COLO829 (cell line): ENCODE data around the gene MRRF.

Source experiments
- DNase-seq: peaks from one replicate; pipeline ENCODE4 v3.0.0; 2012; ENCODE audit warnings: low spot score

Gene MRRF

GRCh38 chr9:122228568-122229484 lies 35.9 kb upstream of the MRRF start, which contains the start of gene LHX6:
TSS of gene LHX6 (minus strand) at chr9:122228957. CDS start at chr9:122228740, 217 bp downstream.
- DNase-seq = no peak

- no peak for DNase-seq
Measured at GRCh38 chr9:122229485-122229837, 35.2 kb upstream of the MRRF start.

GRCh38 chr9:122232796-122233306 lies 31.8 kb upstream of the MRRF start:
- DNase-seq = no peak

DNA sequence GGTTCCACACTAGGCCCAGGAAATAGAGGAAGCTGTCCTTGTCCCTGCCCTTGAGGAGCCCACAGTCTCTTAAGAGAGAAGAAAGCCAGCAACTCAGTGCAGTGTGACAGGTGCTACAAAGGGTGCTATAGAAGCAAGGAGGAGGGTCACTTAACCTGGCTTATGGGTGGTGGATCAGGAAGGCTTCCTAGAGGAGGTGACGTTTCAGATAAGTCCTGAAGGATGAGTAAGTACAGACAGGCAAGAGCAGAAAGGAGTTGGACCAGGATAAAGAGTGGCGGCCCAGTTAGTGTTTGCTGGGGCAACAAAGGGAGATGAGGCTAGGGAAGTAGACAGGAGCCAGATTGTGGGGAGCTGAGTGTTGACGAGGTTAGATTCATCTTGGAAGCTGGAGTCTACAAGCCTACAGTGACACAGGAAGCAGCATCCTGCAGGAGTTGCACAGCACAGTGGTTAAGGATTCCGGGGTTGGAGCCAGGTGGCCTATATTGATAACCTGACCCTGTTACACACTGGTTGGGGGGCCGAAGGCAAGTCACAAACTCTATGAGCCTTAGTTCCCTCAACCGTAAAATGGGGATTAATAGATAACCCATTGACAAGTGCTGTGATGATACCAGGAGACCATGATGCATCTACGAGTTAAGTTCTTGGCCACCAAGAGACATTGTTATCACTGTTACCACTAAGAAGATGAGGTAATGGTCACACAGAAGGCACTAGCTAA lies 30.5 kb upstream of the MRRF start:
- no peak for DNase-seq

DNA sequence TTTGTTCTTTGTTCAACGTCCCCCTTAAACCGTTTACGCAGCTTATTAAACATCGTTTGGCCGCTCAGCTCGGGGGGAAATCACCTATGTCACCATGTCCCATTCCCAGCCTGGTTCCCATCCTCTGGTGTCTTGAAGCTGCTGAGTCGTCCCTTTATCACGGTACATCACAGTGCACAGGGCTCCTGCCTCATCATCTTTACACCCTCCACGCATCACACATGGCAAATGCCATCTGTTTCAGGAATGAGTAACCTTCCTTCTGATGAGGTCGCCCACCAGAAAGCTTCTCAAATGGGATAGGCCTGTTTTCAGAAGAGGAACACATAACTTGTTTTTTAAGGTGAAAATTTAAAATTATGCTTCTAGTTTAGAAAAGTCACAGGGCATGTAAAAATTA lies 28.0 kb upstream of the MRRF start:
- no peak for DNase-seq

- no peak for DNase-seq
Measured at GRCh38 chr9:122239722-122240121, 25.0 kb upstream of the MRRF start.

- DNase-seq = no peak
Measured at GRCh38 chr9:122244349-122244748, 20.3 kb upstream of the MRRF start.

GRCh38 chr9:122246666-122247065 lies 18.0 kb upstream of the MRRF start:
- DNase-seq = no peak

- DNase-seq = no peak
Measured at GRCh38 chr9:122248448-122248865, 16.2 kb upstream of the MRRF start.

DNA sequence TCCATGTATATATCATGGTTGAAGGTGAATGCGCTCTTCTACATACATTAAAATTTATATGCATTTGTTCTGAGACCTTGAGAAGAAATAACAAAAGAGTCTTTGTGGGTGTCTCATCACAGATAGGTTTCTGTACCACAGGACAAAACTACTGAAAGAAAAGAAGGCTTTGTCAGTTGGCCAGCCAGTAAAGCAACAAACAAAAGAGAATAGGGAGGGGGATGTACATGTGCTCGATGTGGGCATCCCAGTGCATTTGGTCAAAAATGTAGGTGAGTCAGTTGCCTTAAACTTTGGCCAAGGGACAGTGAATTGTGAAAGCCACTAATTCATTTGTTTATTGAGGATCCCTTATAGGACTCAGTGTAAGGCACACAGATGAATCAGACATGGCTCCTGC lies 13.3 kb upstream of the MRRF start:
- DNase-seq = peak; percentile 45

- peak; percentile 59 for DNase-seq
Measured at GRCh38 chr9:122252796-122253195, 11.9 kb upstream of the MRRF start.

- no peak for DNase-seq
Measured at GRCh38 chr9:122254761-122255160, 9.9 kb upstream of the MRRF start.

DNA sequence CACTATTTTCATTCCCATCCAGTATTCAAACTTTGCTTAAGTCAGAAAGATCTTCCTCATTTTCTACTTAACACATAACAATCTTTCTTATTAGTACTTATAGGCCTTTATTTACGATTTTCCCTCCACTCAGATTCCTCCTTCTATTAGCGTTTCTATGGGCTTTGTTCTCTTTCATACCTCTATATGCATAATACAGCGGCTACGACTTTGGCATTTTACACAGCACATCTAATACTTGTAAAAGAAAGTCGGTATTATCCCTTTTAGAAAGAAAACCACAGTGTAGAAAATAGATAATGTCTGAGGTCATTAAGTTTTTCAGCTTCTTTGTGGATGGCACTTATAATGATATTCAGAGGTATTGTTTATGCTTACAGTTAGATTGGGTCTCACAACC lies 8.5 kb upstream of the MRRF start:
- no peak for DNase-seq

DNA sequence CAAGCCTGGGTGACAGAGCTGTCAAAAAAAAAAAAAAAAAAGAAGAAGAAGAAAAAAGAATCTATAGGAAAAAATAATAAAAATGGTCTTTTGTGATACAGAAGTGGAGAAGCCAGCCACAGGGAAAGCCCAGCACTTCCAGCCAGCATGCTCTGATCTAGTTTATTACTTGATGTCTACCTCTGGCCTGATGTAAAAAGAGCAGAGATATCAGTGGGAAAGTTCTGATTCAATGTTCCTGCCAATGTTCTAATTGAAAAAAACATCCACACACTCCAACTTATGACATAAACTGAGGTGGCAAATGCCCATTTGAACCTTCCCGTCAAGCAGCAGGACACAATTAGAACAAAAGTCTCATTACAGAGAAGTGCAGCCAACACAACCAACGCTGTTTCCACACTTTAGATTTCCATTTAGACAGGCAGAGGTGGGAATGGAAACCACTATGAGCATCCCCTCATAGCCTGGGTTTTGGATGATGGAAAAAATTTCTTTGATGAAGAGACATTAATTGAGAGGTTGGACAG lies 5.7 kb upstream of the MRRF start:
- DNase-seq = no peak

DNA sequence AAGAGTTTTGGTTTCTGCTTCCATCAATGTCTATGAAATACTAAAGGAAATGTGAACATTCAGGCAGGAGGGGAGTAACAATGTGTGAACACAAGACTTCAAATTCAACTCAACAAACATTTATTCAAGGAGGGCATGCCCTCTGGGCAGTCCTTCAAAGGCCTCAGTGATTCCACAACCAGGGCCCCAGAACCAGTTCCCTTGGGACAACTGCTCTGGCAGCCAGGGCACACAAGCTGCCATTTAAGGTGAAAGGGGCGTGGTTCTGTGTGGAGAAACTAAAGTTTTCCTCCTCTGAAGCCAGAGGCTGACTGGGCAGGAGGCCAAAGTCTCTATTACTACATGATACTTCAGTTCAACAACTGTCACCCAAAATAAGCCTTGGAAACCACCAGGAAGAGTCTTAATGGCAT lies 3.2 kb upstream of the MRRF start:
- peak; percentile 98 for DNase-seq

DNA sequence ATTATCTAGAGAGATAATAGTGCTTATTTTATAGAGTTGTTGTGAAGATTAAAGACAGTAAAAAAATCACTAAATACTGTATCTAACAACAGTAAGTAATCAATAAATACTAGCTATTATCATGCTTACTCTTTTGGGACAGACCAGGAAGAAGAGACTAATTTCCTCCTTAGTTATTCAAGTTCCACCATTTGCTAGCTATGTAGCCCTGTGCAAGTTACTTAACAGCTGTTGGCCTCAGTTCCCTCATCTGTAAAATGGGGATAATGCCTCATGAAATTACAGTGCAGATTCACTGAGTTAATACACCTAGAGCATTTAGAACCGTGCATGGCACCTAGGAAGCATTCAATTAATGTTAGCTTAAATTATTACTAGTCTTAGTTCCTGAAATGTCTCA lies 2.6 kb upstream of the MRRF start:
- no peak for DNase-seq

DNA sequence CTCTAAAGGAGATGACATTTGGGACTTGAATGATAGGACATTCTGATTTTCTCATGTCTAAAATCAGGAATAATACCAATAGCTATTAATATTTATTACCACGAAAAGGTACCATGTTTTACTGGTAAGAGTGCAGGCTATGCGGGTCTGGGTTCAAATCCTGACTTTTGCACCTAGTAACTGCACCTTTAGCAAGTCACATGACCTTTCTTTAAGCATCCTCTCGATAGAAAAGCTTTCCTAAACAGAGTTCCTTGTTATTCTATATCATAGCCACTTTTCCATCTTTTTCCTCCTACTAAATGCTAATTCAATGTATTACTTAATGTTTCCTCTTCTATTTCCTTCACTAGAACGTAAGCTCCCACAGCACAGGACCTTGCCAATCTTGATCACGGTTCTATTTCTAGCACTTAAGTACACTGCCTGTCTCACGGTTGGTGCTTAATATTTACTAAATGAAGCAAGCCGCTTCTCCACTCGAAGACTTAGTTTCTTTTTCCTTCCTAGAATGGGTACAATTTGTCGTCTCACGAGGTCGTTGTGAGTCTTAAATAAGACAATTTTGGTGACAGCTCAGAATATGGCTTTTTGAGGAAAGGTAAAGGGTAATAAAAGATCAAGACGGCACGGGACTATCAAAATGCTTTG lies 858 bp upstream of the MRRF start:
- no peak for DNase-seq

- peak; percentile 24 for DNase-seq
Measured at GRCh38 chr9:122265149-122265915, 650 bp downstream of the MRRF start.

DNA sequence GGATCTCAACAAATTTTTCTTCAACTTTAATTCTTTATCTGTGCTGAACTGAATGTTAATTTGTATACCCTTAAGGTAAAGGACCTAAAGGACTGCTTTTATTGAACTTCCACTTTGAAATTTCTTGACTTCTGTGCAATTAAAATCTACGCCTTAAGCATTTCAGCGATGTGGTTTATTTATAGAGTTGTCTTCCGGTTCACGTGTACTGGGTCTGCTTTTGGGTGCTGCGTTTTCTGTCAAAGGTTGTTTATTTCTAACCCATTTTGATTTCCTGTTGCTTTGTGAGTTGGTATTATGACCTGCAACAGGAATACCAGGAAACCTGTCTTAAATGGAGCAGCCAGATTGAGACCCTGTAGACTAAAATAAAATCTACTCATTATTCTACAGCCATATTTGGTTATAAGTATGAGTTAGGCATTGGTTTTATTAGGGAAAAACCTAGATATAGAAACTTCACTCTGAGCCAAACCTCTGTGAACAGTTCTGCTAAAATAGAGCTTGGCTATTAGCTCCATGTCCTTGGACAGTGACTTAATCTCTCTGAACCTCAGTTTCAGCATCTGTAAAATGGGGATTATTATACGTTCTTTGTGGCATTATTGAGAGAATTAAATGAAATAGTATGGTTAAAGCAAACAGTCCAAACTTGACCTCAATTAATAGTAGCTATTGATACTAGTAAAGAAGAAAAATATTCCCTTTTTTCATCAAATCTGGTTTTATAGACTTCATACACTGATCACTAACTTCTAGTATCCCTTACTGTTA lies 3.5 kb downstream of the MRRF start:
- no peak for DNase-seq

DNA sequence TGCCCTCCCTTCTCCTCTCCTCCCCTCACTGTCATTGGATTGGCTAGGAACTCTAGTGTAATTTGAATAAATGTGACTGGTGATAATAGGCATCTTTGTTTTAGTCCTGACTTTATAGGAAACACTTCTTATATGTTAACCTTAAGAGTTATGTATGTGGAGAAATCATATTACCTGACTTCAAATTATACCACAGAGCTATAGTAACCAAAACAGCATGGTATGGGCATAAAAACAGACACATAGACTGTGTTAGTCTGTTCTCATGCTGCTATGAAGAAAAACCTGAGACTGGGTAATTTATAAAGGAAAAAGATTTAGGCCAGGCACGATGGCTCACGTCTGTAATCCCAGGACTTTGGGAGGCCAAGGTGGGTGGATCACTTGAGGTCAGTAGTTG lies 9.4 kb downstream of the MRRF start:
- DNase-seq = no peak

DNA sequence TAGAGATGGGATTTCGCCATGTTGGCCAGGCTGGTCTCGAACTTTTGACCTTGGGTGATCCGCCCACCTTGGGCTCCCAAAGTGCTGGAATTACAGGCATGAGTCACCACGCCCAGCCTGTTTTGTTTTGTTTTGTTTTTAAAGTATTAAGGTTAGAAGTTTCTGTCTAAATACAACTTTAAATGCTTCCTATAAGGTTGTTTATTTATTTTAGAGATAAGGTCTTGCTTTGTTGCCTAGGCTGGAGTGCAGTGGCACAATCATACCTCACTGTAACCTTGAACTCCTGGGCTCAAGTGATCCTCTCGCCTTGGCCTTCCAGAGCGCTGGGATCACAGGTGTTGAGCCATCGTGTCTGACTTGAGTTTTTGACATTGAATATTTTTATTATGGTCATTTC lies 11.4 kb downstream of the MRRF start:
- DNase-seq = no peak
